HepG2 (cell line): Measurements from ENCODE around the gene KMT2D. TPM values are rescaled to one million over a fixed set of nuclear protein-coding genes. Genes with fewer than 3 reads are reported as not detected.

Experiments used
- ATAC-seq: fragments of 200-7000 bp; cut with Tn5 transposase; 3 replicates; pipeline ENCODE4 v1.9.1; 2020; ENCODE audit warnings: mild to moderate bottlenecking, moderate library complexity
- BruUV-seq: library from RNA; stranded (reverse); fragments of 400-500 nt; replicated peaks from 2 replicates; lab custom pipeline; 2021; lab: Mats Ljungman, UMichigan
- CTCF ChIA-PET: fragments of 300-600 bp; formaldehyde crosslinking; extraction: SDS; loops from one replicate; lab custom pipeline; 2021; ENCODE audit warnings: low total read pairs, inconsistent platforms, low intra/inter-chr PET ratio; lab: Yijun Ruan, JAX
- POLR2A ChIA-PET: fragments of 350-600 bp; sonication (Branson Sonifier 250); formaldehyde crosslinking; loops from one replicate; lab custom pipeline; 2020; ENCODE audit warnings: antibody characterized with exemption, inconsistent platforms; lab: Yijun Ruan, JAX
- DNase-seq: peaks from one replicate; pipeline ENCODE4 v3.0.0-alpha.2; 2015; ENCODE audit warnings: low spot score
- FAIRE-seq: peaks from 3 replicates; lab custom pipeline; 2011; peaks lifted over from hg19 to GRCh38; lab: Jason Lieb, UNC
- H2AFZ ChIP-seq: one replicate; pipeline ENCODE4 v1.6.1; 2011; ENCODE audit warnings: low read length, inconsistent platforms
- H3K27ac ChIP-seq: fragments of 300-600 bp; 3 replicates; pipeline ENCODE4 v1.8.0; 2011; ENCODE audit warnings: mixed run types, mild to moderate bottlenecking, mixed read lengths, low read length, inconsistent platforms; ENCODE audit not compliant: insufficient read depth; ENCODE audit errors: extremely low read length
- H3K27me3 ChIP-seq, 2 experiments: fragments of 200-600 bp in 1 of 2; 2 replicates in 1 of 2; 3 replicates in 1 of 2; pipeline versions ENCODE4 v1.6.0 to v1.8.0; 2011; ENCODE audit warnings: low read length in 2 of 2, mild to moderate bottlenecking in 2 of 2, moderate library complexity in 2 of 2, inconsistent platforms in 1 of 2; ENCODE audit not compliant: insufficient read depth in 2 of 2, control insufficient read depth in 1 of 2
- H3K36me3 ChIP-seq, 2 experiments: fragments of 200-600 bp in 1 of 2; replicated peaks in 1 of 2; 2 replicates in 1 of 2; 3 replicates in 1 of 2; pipeline versions ENCODE4 v1.5.1 to v1.8.0; 2011; ENCODE audit warnings: low read length in 2 of 2, inconsistent platforms in 1 of 2; ENCODE audit not compliant: insufficient read depth in 2 of 2, control insufficient read depth in 1 of 2
- H3K4me1 ChIP-seq: 2 replicates; pipeline ENCODE4 v1.5.1; 2012; ENCODE audit warnings: low read length, inconsistent platforms; ENCODE audit not compliant: insufficient read depth
- H3K4me2 ChIP-seq: 2 replicates; pipeline ENCODE4 v1.6.0; 2011; ENCODE audit warnings: low read depth, low read length, inconsistent platforms
- H3K4me3 ChIP-seq, 3 experiments: fragments of 200-600 bp in 1 of 3; sonication (generic), shearing (Covaris generic) in 1 of 3; replicated peaks in 1 of 3; 2 replicates each; pipeline ENCODE4 v1.5.1; 2011 to 2016; ENCODE audit warnings: low read length in 3 of 3, inconsistent platforms in 2 of 3, low read depth in 2 of 3, mild to moderate bottlenecking in 2 of 3, control low read depth in 1 of 3, mixed read lengths in 1 of 3; ENCODE audit not compliant: insufficient read depth in 1 of 3
- H3K79me2 ChIP-seq: one replicate; pipeline ENCODE4 v1.6.1; 2011; ENCODE audit warnings: low read length, inconsistent platforms; ENCODE audit not compliant: insufficient read depth
- H3K9ac ChIP-seq: 2 replicates; pipeline ENCODE4 v1.6.0; 2011; ENCODE audit warnings: mild to moderate bottlenecking, low read depth, low read length, inconsistent platforms; ENCODE audit not compliant: insufficient read depth
- H3K9me3 ChIP-seq: 2 replicates; pipeline ENCODE4 v1.5.1; 2012; ENCODE audit warnings: mild to moderate bottlenecking, low read length
- H4K20me1 ChIP-seq: 2 replicates; pipeline ENCODE4 v1.6.0; 2011; ENCODE audit warnings: inconsistent platforms, mild to moderate bottlenecking, low read length, moderate library complexity; ENCODE audit not compliant: insufficient read depth
- AKAP8 ChIP-seq: sonication (generic); formaldehyde crosslinking; IDR thresholded peaks from 2 replicates; pipeline ENCODE4 v1.5.1; 2020; ENCODE audit warnings: mild to moderate bottlenecking, missing genetic modification reagents
- ARNTL ChIP-seq: sonication (generic); formaldehyde crosslinking; IDR thresholded peaks from 2 replicates; pipeline ENCODE4 v1.4.0; 2020; ENCODE audit warnings: mild to moderate bottlenecking, missing genetic modification reagents
- FOXA3 ChIP-seq: IDR thresholded peaks from 2 replicates; pipeline ENCODE4 v1.6.1; 2016; ENCODE audit warnings: missing genetic modification reagents, missing compliant biosample characterization
- NCOR1 ChIP-seq: fragments of 200-600 bp; sonication (generic); IDR thresholded peaks from 2 replicates; pipeline ENCODE4 v1.7.0; 2017; ENCODE audit warnings: antibody characterized with exemption, low read length, borderline replicate concordance
- RFX1 ChIP-seq: fragments of 450-650 bp; IDR thresholded peaks from 2 replicates; pipeline ENCODE4 v1.6.1; 2017
- SNAPC2 ChIP-seq: sonication (generic); formaldehyde crosslinking; IDR thresholded peaks from 2 replicates; pipeline ENCODE4 v1.8.1; 2022; ENCODE audit warnings: mild to moderate bottlenecking, missing genetic modification reagents
- XBP1 ChIP-seq: sonication (generic); formaldehyde crosslinking; IDR thresholded peaks from 2 replicates; pipeline ENCODE4 v1.5.0; 2020; ENCODE audit warnings: missing genetic modification reagents
- ZNF569 ChIP-seq: sonication (generic); formaldehyde crosslinking; IDR thresholded peaks from 2 replicates; pipeline ENCODE4 v1.5.0; 2020; ENCODE audit warnings: mild to moderate bottlenecking, missing genetic modification reagents, moderate library complexity, borderline replicate concordance
- WGBS: methylation state at CpG from one replicate; pipeline ENCODE4 v1.1.6; 2017; ENCODE audit warnings: low lambda C conversion rate; 5-methylcytosine and 5-hydroxymethylcytosine counted together
- in situ Hi-C: cut with HindIII; loops from 2 replicates; pipeline ENCODE4 v1.10.0; 2017; ENCODE audit warnings: low pct_unique_long_range_greater_than_20kb; ENCODE audit not compliant: extremely low pct_ligation_motif_present
- intact Hi-C: fragments of 100-400 bp; cut with micrococcal nuclease; formaldehyde crosslinking; loops from one replicate; pipeline ENCODE4 v1.10.0; 2022; ENCODE audit not compliant: unreplicated experiment
- polyA plus RNA-seq, 8 experiments: library from polyadenylated mRNA; depleted of rRNA in 3 of 8; stranded (reverse) in 7 of 8; unstranded in 1 of 8; fragments of >200 nt; fragmentation: Illumina TruSeq in 4 of 8; extraction: Trizol in 4 of 8; gene quantifications; 2 replicates each; pipeline versions ENCODE4 v1.2.1 to v1.2.3, GENCODE V29; 2011 to 2016; ENCODE audit warnings: low read depth in 4 of 8, missing spikeins in 1 of 8, mixed read lengths in 1 of 8; ENCODE audit not compliant: insufficient read depth in 1 of 8
- total RNA-seq, 5 experiments: library from RNA; depleted of rRNA; stranded (reverse); fragments of >200 nt; fragmentation: Illumina TruSeq; extraction: Trizol; gene quantifications; 2 replicates each; pipeline ENCODE4 v1.2.3, GENCODE V29; 2016; ENCODE audit warnings: low read depth in 1 of 5
- TF ChIP-seq, protein P1 (sequence below): sonication (generic); formaldehyde crosslinking; IDR thresholded peaks from 2 replicates; pipeline ENCODE4 v1.5.0; 2020; ENCODE audit warnings: missing genetic modification reagents

Gene KMT2D
- total and polyA plus RNA-seq, 2 of the 13 experiments (the other 11 are each of a cell fraction or from before 2014, with no cell fraction given) = 8.1 to 10.4 TPM

- no peak for TF ChIP-seq NCOR1
Measured at GRCh38 chr12:49030119-49030518, 30.5 kb downstream of the KMT2D start (continued).

- WGBS = 97% methylated on average over 7 of the region's 10 CpGs
- Histone ChIP-seq H3K9me3 (no peaks in the 10 kb centered on the region), H3K9ac (no peak overlapping the region), H3K79me2 (no peaks in the 10 kb centered on the region), H3K4me2 (no peak overlapping the region), H3K27me3 (no peaks in the 10 kb centered on the region), H4K20me1 (no peaks in the 10 kb centered on the region), H3K4me3 (no peak overlapping the region), H2AFZ (no peak overlapping the region), H3K4me1 (no peaks in the 10 kb centered on the region), H3K27ac (no peak overlapping the region), H3K36me3 (peaks cover 43 to 88% of the 10 kb centered on the region in 2 experiments)
- DNase-seq = no peak
- in situ Hi-C loops (no loop called here), intact Hi-C loops (no loop called here)
- BruUV-seq = no TSS peak
- ATAC-seq = no peak
- ChIA-PET CTCF (no interaction called here), POLR2A (no interaction called here)
- no peak for TF ChIP-seq ZNF569 (CRISPR knock-in tag)
- no peak for TF ChIP-seq SNAPC2 (CRISPR knock-in tag)
- no peak for TF ChIP-seq RFX1
- TF ChIP-seq ARNTL (CRISPR knock-in tag) = no peak
- TF ChIP-seq XBP1 (CRISPR knock-in tag) = no peak
- TF ChIP-seq, protein P1, sequence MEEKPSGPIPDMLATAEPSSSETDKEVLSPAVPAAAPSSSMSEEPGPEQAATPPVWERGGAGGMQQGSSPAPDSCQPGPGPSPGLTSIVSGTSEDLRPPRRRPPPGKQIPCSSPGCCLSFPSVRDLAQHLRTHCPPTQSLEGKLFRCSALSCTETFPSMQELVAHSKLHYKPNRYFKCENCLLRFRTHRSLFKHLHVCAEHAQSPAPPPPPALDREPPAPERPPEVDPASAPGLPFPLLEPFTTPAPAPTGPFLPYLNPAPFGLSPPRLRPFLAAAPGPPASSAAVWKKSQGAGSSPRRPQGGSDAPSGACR (CRISPR knock-in tag) = no peak
- no peak for TF ChIP-seq AKAP8 (CRISPR knock-in tag)
- no peak for TF ChIP-seq FOXA3 (CRISPR knock-in tag)
- FAIRE-seq = no peak
Measured at GRCh38 chr12:49028666-49029275, 31.8 kb downstream of the KMT2D start.
